ENCODE measurements around the gene ALG9.

ALG9 gene

DNA sequence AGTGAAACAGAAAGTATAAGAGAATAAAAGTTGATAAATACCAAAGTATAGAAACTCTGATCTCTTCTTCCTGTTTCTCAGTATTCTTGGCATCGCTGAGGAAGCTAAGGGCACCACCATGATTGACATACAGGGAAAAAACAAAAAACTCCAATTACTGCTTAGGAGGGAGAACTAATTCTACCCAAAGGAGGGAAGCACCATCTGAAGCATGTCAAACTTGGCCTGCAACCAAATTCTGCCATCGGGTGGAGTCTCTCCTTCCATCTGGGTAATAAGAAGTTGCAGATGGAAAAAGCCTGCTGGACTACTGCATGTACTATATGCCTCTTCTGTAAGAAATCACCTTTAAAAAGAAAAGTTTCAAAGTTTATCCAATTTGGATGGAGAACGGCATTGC is 74.7 kb downstream of the ALG9 start:
- no peak overlapping the region for H3K4me3 ChIP-seq (ENCODE audit: low read depth, low read length)
- TF ChIP-seq, protein P1, sequence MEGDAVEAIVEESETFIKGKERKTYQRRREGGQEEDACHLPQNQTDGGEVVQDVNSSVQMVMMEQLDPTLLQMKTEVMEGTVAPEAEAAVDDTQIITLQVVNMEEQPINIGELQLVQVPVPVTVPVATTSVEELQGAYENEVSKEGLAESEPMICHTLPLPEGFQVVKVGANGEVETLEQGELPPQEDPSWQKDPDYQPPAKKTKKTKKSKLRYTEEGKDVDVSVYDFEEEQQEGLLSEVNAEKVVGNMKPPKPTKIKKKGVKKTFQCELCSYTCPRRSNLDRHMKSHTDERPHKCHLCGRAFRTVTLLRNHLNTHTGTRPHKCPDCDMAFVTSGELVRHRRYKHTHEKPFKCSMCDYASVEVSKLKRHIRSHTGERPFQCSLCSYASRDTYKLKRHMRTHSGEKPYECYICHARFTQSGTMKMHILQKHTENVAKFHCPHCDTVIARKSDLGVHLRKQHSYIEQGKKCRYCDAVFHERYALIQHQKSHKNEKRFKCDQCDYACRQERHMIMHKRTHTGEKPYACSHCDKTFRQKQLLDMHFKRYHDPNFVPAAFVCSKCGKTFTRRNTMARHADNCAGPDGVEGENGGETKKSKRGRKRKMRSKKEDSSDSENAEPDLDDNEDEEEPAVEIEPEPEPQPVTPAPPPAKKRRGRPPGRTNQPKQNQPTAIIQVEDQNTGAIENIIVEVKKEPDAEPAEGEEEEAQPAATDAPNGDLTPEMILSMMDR (IDR thresholded peaks at IDR 0.05; ENCODE audit: borderline replicate concordance, insufficient read depth, low read depth, low read length): no peak

DNA sequence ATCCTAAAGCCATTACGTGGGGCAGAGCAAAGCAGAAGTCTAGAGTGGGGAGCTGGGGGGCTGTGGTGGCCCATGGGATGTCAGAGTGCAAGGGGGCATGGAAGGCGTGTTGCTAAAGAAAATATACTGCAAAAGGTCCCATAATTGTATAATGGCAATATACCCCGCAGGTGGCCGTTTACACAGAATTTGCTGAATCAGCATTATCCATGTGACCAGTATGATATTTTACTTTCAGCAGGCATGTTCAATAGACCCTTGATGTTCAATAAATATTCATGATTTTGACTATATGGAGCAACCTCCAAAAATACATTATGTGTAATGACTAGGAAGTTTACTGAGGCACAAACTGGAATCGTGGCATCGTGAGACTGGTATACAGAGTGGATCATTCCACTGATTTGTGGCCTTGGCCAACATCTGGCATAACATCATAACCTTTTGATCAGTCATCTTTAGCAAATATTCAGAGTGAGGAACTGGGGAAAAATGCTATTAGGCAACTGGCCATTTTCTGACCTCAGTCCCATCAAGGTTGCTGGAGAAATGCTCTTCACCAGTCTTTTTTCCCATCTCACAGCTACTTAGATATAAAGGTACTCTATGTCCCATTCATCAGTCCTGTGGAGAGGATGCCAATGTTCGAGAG is 75.9 kb downstream of the ALG9 start:
- TF ChIP-seq, protein P1 (IDR thresholded peaks at IDR 0.05; ENCODE audit: borderline replicate concordance, insufficient read depth, low read depth, low read length): no peak

DNA sequence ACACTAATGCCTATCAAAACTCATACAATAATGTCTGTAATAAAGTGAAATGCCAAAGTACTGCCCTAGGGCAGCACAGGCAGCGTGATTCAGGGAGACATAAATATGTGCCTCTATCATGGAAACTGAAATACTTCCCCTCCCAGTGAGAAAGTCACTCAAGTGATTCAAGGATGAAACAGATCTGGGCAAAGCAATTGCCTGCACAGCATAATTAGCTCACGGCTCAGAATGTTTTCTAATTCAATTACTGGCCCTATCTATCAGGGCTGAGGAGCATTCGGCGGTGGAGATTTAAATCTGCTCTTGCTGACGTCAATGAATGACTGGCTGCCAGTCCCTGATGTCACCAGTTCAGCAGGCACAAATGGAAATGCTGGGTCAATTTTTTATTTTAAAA is 77.5 kb downstream of the ALG9 start:
- TF ChIP-seq, protein P1 (IDR thresholded peaks at IDR 0.05; ENCODE audit: borderline replicate concordance, insufficient read depth, low read depth, low read length): no peak
- H3K4me3 ChIP-seq (ENCODE audit: low read depth, low read length): no peak overlapping the region

More for the DNA sequence above, 75.9 kb downstream of the ALG9 start:
- no peak overlapping the region for H3K4me3 ChIP-seq (ENCODE audit: low read depth, low read length)

DNA sequence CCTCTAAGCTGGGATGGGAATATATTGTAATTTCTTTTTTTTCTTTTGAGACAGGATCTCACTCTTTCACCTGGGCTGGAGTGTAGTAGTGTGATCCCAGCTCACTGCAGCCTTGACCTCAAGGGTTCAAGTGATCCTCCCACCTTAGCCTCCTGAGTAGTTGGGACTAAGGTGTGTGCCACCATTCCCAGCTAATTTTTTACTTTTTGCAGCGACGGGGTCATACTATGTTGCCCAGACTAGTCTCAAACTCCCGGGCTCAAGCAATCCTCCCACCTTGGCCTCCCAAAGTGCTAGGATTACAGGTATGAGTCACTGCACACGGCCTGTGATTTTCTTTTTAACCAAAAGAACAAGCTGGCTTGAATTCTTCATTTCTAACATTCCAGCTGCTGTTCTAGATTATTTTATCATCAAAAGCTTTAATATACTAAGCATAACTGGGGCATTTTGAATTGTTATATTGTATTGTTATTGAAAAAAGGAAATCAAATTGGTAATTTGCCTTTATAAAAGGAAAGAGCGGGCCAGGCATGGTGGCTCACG is 78.4 kb downstream of the ALG9 start:
- TF ChIP-seq, protein P1 (IDR thresholded peaks at IDR 0.05; ENCODE audit: borderline replicate concordance, insufficient read depth, low read depth, low read length): no peak
- no peak overlapping the region for H3K4me3 ChIP-seq (ENCODE audit: low read depth, low read length)

DNA sequence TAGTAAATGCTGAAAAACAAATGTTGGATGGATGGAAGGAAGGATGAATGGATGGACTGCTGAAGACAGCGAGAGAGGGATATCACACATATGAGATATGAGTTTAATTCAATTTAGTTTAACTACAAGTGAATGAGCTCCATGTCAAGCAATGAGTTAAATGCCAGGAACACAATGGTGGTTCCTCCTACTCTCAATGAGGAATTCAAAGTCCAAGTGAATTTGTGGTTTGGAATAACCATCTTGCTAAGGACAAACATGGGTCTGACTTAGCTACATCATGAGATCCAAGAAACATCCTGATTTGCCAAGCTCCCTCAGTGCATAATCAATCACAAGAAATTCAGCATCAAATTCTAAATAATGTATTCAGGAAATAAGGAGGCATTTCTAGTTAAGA is 79.1 kb downstream of the ALG9 start:
- H3K4me3 ChIP-seq (ENCODE audit: low read depth, low read length): no peak overlapping the region
- TF ChIP-seq, protein P1 (IDR thresholded peaks at IDR 0.05; ENCODE audit: borderline replicate concordance, insufficient read depth, low read depth, low read length): no peak

DNA sequence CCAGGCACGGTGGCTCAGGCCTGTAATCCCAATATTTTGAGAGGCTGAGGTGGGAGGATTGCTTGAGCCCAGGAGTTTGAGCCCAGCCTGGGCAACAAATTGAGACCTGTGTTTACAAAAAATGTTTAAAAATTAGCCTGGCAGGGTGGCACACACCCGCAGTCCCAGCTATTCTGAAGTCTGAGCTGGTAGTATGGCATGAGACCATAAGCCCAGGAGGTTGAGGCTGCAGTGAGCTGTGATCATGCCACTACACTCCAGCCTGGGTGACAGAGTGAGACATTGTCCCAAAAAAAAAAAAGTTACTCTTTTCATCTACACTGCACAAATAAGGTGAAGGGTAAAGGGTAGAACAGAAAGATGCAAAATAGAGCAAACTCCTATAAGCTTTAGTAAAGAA is 82.9 kb downstream of the ALG9 start:
- H3K4me3 ChIP-seq (ENCODE audit: low read depth, low read length): no peak overlapping the region
- TF ChIP-seq, protein P1 (IDR thresholded peaks at IDR 0.05; ENCODE audit: borderline replicate concordance, insufficient read depth, low read depth, low read length): no peak

DNA sequence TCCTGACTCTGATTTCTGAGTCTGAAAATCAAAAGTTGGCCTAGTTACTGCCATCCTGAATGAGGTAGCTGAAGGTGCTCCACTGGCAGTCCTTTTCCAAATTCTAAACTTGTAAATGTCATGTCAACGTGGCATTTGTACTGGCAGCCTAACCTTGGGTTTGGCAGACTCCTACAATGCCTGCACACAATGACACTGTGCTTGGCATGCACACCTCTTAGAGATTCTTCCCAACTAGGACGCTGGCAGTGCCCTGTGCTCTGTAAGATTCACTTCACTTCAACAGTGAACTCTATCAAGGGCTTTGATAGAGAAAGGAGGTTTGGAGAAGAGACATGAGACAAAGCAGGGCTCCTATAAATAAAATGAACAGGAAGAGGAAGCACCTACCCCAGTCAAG is 83.3 kb downstream of the ALG9 start:
- TF ChIP-seq, protein P1 (IDR thresholded peaks at IDR 0.05; ENCODE audit: borderline replicate concordance, insufficient read depth, low read depth, low read length): no peak
- H3K4me3 ChIP-seq (ENCODE audit: low read depth, low read length): no peak overlapping the region

Data from GM12875 (cell line).